Lower lobe of right lung (tissue), 2 donors: Measurements from ENCODE around the gene OTULINL. TPM values are rescaled to one million over a fixed set of nuclear protein-coding genes. Genes with fewer than 3 reads are reported as not detected.
A peak's percentile ranks its signal among the peaks of the same experiment; 100 is the strongest.
"Not testable (repeated sequence)": the region's sequence is repeated elsewhere in the genome, so short reads cannot be mapped to it uniquely, and the experiment has no call there.

ENCODE experiments used
- ATAC-seq, 2 donors: fragments of 200-7000 bp; cut with Tn5 transposase; one replicate each; pipeline ENCODE4 v1.9.1; 2020 to 2022; ENCODE audit warnings: mild to moderate bottlenecking in 2 of 2, moderate library complexity in 2 of 2
- DNase-seq: peaks from one replicate; pipeline ENCODE4 v3.0.0-alpha.2; 2020
- H3K27ac ChIP-seq: fragments of 200-600 bp; one replicate; pipeline ENCODE4 v1.8.0; 2022
- H3K27me3 ChIP-seq: fragments of 200-600 bp; one replicate; pipeline ENCODE4 v1.8.0; 2022; ENCODE audit warnings: low read depth
- H3K36me3 ChIP-seq: fragments of 200-600 bp; one replicate; pipeline ENCODE4 v1.8.0; 2022; ENCODE audit warnings: mild to moderate bottlenecking
- H3K4me1 ChIP-seq: fragments of 200-600 bp; one replicate; pipeline ENCODE4 v1.8.0; 2022
- H3K4me3 ChIP-seq: fragments of 200-600 bp; one replicate; pipeline ENCODE4 v1.8.0; 2022; ENCODE audit warnings: mild to moderate bottlenecking
- H3K9me3 ChIP-seq: fragments of 200-600 bp; one replicate; pipeline ENCODE4 v1.8.0; 2022
- intact Hi-C: fragments of 100-400 bp; cut with DNase I; formaldehyde crosslinking; loops from one replicate; pipeline ENCODE4 v1.11.0; 2022
- total RNA-seq: library from RNA; stranded (reverse); fragmentation: NEBNext Ultra II Directional; extraction: Animal tissue kit (Norgen Biotek cat#: 25700); gene quantifications from one replicate; pipeline ENCODE4 v1.2.1, GENCODE V29; 2021
- TF ChIP-seq, protein P1 (sequence below): fragments of 200-600 bp; IDR thresholded peaks from one replicate; pipeline ENCODE4 v1.8.0; 2022; ENCODE audit warnings: antibody characterized with exemption, mild to moderate bottlenecking
- donor health status: DM: no; HTN: yes; CAD: no; lungs with severe emphysema.

OTULINL gene
- total RNA-seq, 1 donor from 2014 or later = 79.3 TPM

DNA sequence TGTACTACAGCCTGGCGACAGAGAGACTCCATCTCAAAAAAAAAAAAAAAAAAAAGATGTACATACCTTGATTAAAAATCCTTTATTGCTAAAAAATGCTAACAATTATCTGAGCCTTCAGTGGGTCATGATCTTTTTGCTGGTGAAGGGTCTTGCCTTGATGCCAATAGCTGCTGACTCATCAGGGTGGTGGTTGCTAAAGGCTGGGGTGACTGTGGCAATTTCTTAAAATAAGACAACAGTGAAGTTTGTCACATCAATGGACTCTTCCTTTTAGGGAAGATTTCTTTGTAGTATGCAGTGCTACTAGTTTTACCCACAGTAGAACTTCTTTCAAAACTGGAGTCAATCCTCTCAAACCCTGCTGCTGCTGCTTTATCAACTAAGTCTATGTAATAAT lies 33.9 kb upstream of the OTULINL start:
- ATAC-seq (no peak), DNase-seq (no peak)
- intact Hi-C loops = no loop called here
- no peaks in the 10 kb centered on the region for H3K36me3 ChIP-seq
- H3K4me3 ChIP-seq = no peak overlapping the region
- no peaks in the 10 kb centered on the region for H3K9me3 ChIP-seq
- H3K4me1 ChIP-seq = no peaks in the 10 kb centered on the region
- TF ChIP-seq, protein P1, sequence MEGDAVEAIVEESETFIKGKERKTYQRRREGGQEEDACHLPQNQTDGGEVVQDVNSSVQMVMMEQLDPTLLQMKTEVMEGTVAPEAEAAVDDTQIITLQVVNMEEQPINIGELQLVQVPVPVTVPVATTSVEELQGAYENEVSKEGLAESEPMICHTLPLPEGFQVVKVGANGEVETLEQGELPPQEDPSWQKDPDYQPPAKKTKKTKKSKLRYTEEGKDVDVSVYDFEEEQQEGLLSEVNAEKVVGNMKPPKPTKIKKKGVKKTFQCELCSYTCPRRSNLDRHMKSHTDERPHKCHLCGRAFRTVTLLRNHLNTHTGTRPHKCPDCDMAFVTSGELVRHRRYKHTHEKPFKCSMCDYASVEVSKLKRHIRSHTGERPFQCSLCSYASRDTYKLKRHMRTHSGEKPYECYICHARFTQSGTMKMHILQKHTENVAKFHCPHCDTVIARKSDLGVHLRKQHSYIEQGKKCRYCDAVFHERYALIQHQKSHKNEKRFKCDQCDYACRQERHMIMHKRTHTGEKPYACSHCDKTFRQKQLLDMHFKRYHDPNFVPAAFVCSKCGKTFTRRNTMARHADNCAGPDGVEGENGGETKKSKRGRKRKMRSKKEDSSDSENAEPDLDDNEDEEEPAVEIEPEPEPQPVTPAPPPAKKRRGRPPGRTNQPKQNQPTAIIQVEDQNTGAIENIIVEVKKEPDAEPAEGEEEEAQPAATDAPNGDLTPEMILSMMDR = no peak
- no peak overlapping the region for H3K27ac ChIP-seq
- no peaks in the 10 kb centered on the region for H3K27me3 ChIP-seq

DNA sequence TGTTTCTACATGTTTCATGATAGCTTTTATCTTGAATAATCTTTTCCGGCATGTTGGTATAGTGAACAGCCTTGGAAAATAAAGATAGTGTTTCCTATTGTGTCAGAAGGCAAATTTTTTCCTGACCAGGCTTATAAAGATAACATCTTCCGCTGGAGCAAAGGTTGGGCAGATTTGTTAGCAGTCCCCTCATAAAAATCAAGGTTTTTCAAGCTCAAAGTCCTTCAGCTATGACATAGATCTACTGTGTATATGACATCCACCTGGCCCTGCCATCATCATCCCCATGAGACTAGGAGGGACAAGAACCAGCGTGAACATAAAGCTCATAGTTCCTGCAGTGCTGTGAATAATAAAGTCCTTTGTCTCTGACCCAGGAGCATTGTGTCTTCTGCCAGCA lies 30.4 kb upstream of the OTULINL start:
- TF ChIP-seq, protein P1 = no peak
- DNase-seq = no peak
- Histone ChIP-seq H3K4me3 (no peak overlapping the region), H3K27me3 (no peaks in the 10 kb centered on the region), H3K4me1 (no peaks in the 10 kb centered on the region), H3K36me3 (no peaks in the 10 kb centered on the region), H3K9me3 (no peaks in the 10 kb centered on the region), H3K27ac (no peak overlapping the region)
- intact Hi-C loops = no loop called here
- ATAC-seq = no peak

DNA sequence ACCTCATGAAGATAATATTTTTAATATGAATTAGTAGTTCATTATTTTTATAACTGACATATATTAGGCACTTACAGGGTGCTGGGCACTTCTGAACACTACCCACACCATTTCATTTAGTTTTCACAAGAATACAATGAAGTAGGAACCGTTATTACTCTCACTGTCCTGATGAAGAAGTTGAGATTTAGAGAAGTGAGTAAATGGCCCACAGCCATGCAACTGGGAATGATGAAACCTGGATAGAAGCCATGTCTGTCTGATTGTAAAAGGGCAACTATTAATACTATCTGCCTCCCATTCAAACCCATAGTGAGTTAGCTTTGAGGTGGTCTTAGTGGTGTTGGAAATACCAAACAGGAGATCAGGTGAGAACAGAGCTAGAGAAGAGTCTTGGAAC lies 29.6 kb upstream of the OTULINL start:
- peak; percentile 21 to 54 for ATAC-seq
- TF ChIP-seq, protein P1 = no peak

GRCh38 chr5:14554288-14554687 lies 27.3 kb upstream of the OTULINL start:
- H3K36me3 ChIP-seq, DNase-seq, H3K4me3 ChIP-seq: not testable (repeated sequence)

More for the DNA sequence above, 29.6 kb upstream of the OTULINL start:
- DNase-seq = no peak
- no peaks in the 10 kb centered on the region for H3K27me3 ChIP-seq
- H3K36me3 ChIP-seq = no peaks in the 10 kb centered on the region
- no peaks in the 10 kb centered on the region for H3K9me3 ChIP-seq
- no peak overlapping the region for H3K4me3 ChIP-seq
- H3K4me1 ChIP-seq = peaks cover under 1% of the 10 kb centered on the region
- no peak overlapping the region for H3K27ac ChIP-seq
- intact Hi-C loops = no loop called here

DNA sequence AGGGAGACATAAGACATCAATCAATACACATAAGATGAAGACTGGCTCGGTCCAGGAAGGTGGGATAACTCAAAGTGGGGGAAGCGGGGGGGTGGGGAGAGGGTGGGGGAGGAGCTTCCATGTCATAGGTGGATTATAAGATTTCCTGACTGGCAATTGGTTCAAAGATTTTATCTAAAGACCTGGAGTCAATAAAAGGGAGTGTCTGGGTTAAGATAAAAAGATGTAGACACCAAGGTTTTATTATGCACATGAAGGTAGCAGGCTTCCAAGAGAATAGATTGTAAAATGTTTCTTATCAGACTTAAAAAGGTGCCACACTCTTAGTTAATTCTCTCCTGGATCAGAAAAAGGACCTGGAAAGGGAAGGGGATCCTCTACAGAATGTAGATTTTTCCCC lies 25.6 kb upstream of the OTULINL start:
- H3K9me3 ChIP-seq = no peaks in the 10 kb centered on the region
- DNase-seq (no peak), ATAC-seq (no peak)
- intact Hi-C loops = no loop called here
- H3K27me3 ChIP-seq = no peaks in the 10 kb centered on the region
- H3K36me3 ChIP-seq = no peaks in the 10 kb centered on the region
- TF ChIP-seq, protein P1 = no peak
- H3K27ac ChIP-seq = no peak overlapping the region
- no peak overlapping the region for H3K4me3 ChIP-seq
- peaks cover 8% of the 10 kb centered on the region for H3K4me1 ChIP-seq

More at GRCh38 chr5:14554288-14554687, 27.3 kb upstream of the OTULINL start:
- H3K27me3 ChIP-seq, H3K27ac ChIP-seq, ATAC-seq, H3K4me1 ChIP-seq, H3K9me3 ChIP-seq, intact Hi-C loops: not testable (repeated sequence)

GRCh38 chr5:14557203-14557770 lies 24.3 kb upstream of the OTULINL start:
- no peak for DNase-seq
- TF ChIP-seq, protein P1 = no peak
- Histone ChIP-seq H3K4me1 (peaks cover 8% of the 10 kb centered on the region), H3K4me3 (no peak overlapping the region), H3K9me3 (no peaks in the 10 kb centered on the region), H3K36me3 (no peaks in the 10 kb centered on the region), H3K27ac (no peak overlapping the region), H3K27me3 (no peaks in the 10 kb centered on the region)
- intact Hi-C loops = no loop called here
- peak in 1 of 2 donors; percentile 35 for ATAC-seq
